Measurements from ENCODE around the gene CA4.
"Not testable (repeated sequence)": the region's sequence is repeated elsewhere in the genome, so short reads cannot be mapped to it uniquely, and the experiment has no call there.

Gene CA4

GRCh38 chr17:60171753-60172079 is 21.9 kb downstream of the CA4 start:
- H3K4me1 ChIP-seq (ENCODE audit: control insufficient read depth, insufficient read depth, low read length, poor library complexity, severe bottlenecking), result peaks cover 8% of the 10 kb centered on the region

GRCh38 chr17:60173304-60173819 is 23.6 kb downstream of the CA4 start:
- no peak for DNase-seq
- Histone ChIP-seq H3K27me3 (replicated peaks; ENCODE audit: control insufficient read depth, insufficient read depth, low read length, poor library complexity, severe bottlenecking) (no peaks in the 10 kb centered on the region), H3K27ac (ENCODE audit: insufficient read depth, low read length, poor library complexity, severe bottlenecking) (no peak overlapping the region), H3K4me3 (ENCODE audit: insufficient read depth, low read depth, low read length, poor library complexity, severe bottlenecking) (no peak overlapping the region), H3K9me3 (ENCODE audit: control insufficient read depth, low read length) (no peaks in the 10 kb centered on the region), H3K4me1 (ENCODE audit: control insufficient read depth, insufficient read depth, low read length, poor library complexity, severe bottlenecking) (peaks cover 8% of the 10 kb centered on the region), H3K36me3 (ENCODE audit: control insufficient read depth, insufficient read depth, low read length) (no peaks in the 10 kb centered on the region)

More at GRCh38 chr17:60171753-60172079, 21.9 kb downstream of the CA4 start:
- no peak for DNase-seq
- no peak overlapping the region for H3K4me3 ChIP-seq (ENCODE audit: insufficient read depth, low read depth, low read length, poor library complexity, severe bottlenecking)
- H3K36me3 ChIP-seq (ENCODE audit: control insufficient read depth, insufficient read depth, low read length), result no peaks in the 10 kb centered on the region
- no peaks in the 10 kb centered on the region for H3K9me3 ChIP-seq (ENCODE audit: control insufficient read depth, low read length)
- no peaks in the 10 kb centered on the region for H3K27me3 ChIP-seq (replicated peaks; ENCODE audit: control insufficient read depth, insufficient read depth, low read length, poor library complexity, severe bottlenecking)
- no peak overlapping the region for H3K27ac ChIP-seq (ENCODE audit: insufficient read depth, low read length, poor library complexity, severe bottlenecking)

GRCh38 chr17:60174035-60174434 is 24.3 kb downstream of the CA4 start:
- H3K4me3 ChIP-seq (ENCODE audit: insufficient read depth, low read depth, low read length, poor library complexity, severe bottlenecking), result no peak overlapping the region
- no peak for DNase-seq
- no peaks in the 10 kb centered on the region for H3K27me3 ChIP-seq (replicated peaks; ENCODE audit: control insufficient read depth, insufficient read depth, low read length, poor library complexity, severe bottlenecking)
- no peaks in the 10 kb centered on the region for H3K9me3 ChIP-seq (ENCODE audit: control insufficient read depth, low read length)
- no peak overlapping the region for H3K27ac ChIP-seq (ENCODE audit: insufficient read depth, low read length, poor library complexity, severe bottlenecking)
- H3K36me3 ChIP-seq (ENCODE audit: control insufficient read depth, insufficient read depth, low read length), result no peaks in the 10 kb centered on the region
- peaks cover 8% of the 10 kb centered on the region for H3K4me1 ChIP-seq (ENCODE audit: control insufficient read depth, insufficient read depth, low read length, poor library complexity, severe bottlenecking)

GRCh38 chr17:60174767-60175166 is 25.0 kb downstream of the CA4 start:
- H3K27ac ChIP-seq (ENCODE audit: insufficient read depth, low read length, poor library complexity, severe bottlenecking); H3K9me3 ChIP-seq (ENCODE audit: control insufficient read depth, low read length); H3K4me1 ChIP-seq (ENCODE audit: control insufficient read depth, insufficient read depth, low read length, poor library complexity, severe bottlenecking); H3K4me3 ChIP-seq (ENCODE audit: insufficient read depth, low read depth, low read length, poor library complexity, severe bottlenecking); H3K36me3 ChIP-seq (ENCODE audit: control insufficient read depth, insufficient read depth, low read length); H3K27me3 ChIP-seq (replicated peaks; ENCODE audit: control insufficient read depth, insufficient read depth, low read length, poor library complexity, severe bottlenecking); DNase-seq: not testable (repeated sequence)

GRCh38 chr17:60176763-60177162 is 27.0 kb downstream of the CA4 start:
- H3K4me3 ChIP-seq (ENCODE audit: insufficient read depth, low read depth, low read length, poor library complexity, severe bottlenecking); H3K9me3 ChIP-seq (ENCODE audit: control insufficient read depth, low read length); DNase-seq; H3K36me3 ChIP-seq (ENCODE audit: control insufficient read depth, insufficient read depth, low read length); H3K27ac ChIP-seq (ENCODE audit: insufficient read depth, low read length, poor library complexity, severe bottlenecking); H3K27me3 ChIP-seq (replicated peaks; ENCODE audit: control insufficient read depth, insufficient read depth, low read length, poor library complexity, severe bottlenecking); H3K4me1 ChIP-seq (ENCODE audit: control insufficient read depth, insufficient read depth, low read length, poor library complexity, severe bottlenecking): not testable (repeated sequence)

- not testable (repeated sequence) for H3K27me3 ChIP-seq (replicated peaks; ENCODE audit: control insufficient read depth, insufficient read depth, low read length, poor library complexity, severe bottlenecking); H3K9me3 ChIP-seq (ENCODE audit: control insufficient read depth, low read length); DNase-seq; H3K4me3 ChIP-seq (ENCODE audit: insufficient read depth, low read depth, low read length, poor library complexity, severe bottlenecking); H3K36me3 ChIP-seq (ENCODE audit: control insufficient read depth, insufficient read depth, low read length); H3K27ac ChIP-seq (ENCODE audit: insufficient read depth, low read length, poor library complexity, severe bottlenecking); H3K4me1 ChIP-seq (ENCODE audit: control insufficient read depth, insufficient read depth, low read length, poor library complexity, severe bottlenecking)
Measured at GRCh38 chr17:60178180-60178579, 28.4 kb downstream of the CA4 start.

GRCh38 chr17:60180380-60180779 is 30.6 kb downstream of the CA4 start:
- not testable (repeated sequence) for H3K4me1 ChIP-seq (ENCODE audit: control insufficient read depth, insufficient read depth, low read length, poor library complexity, severe bottlenecking); H3K9me3 ChIP-seq (ENCODE audit: control insufficient read depth, low read length); DNase-seq; H3K4me3 ChIP-seq (ENCODE audit: insufficient read depth, low read depth, low read length, poor library complexity, severe bottlenecking); H3K27me3 ChIP-seq (replicated peaks; ENCODE audit: control insufficient read depth, insufficient read depth, low read length, poor library complexity, severe bottlenecking); H3K27ac ChIP-seq (ENCODE audit: insufficient read depth, low read length, poor library complexity, severe bottlenecking); H3K36me3 ChIP-seq (ENCODE audit: control insufficient read depth, insufficient read depth, low read length)

GRCh38 chr17:60186372-60186771 is 36.6 kb downstream of the CA4 start:
- H3K27ac ChIP-seq (ENCODE audit: insufficient read depth, low read length, poor library complexity, severe bottlenecking); H3K9me3 ChIP-seq (ENCODE audit: control insufficient read depth, low read length); DNase-seq; H3K4me1 ChIP-seq (ENCODE audit: control insufficient read depth, insufficient read depth, low read length, poor library complexity, severe bottlenecking); H3K27me3 ChIP-seq (replicated peaks; ENCODE audit: control insufficient read depth, insufficient read depth, low read length, poor library complexity, severe bottlenecking); H3K4me3 ChIP-seq (ENCODE audit: insufficient read depth, low read depth, low read length, poor library complexity, severe bottlenecking): not testable (repeated sequence)
- peaks cover 19% of the 10 kb centered on the region for H3K36me3 ChIP-seq (ENCODE audit: control insufficient read depth, insufficient read depth, low read length)

- H3K27me3 ChIP-seq (replicated peaks; ENCODE audit: control insufficient read depth, insufficient read depth, low read length, poor library complexity, severe bottlenecking); H3K27ac ChIP-seq (ENCODE audit: insufficient read depth, low read length, poor library complexity, severe bottlenecking); H3K4me3 ChIP-seq (ENCODE audit: insufficient read depth, low read depth, low read length, poor library complexity, severe bottlenecking); DNase-seq; H3K9me3 ChIP-seq (ENCODE audit: control insufficient read depth, low read length); H3K4me1 ChIP-seq (ENCODE audit: control insufficient read depth, insufficient read depth, low read length, poor library complexity, severe bottlenecking): not testable (repeated sequence)
- peaks cover 19% of the 10 kb centered on the region for H3K36me3 ChIP-seq (ENCODE audit: control insufficient read depth, insufficient read depth, low read length)
Measured at GRCh38 chr17:60186846-60187745, 37.3 kb downstream of the CA4 start.

- Histone ChIP-seq H3K27me3 (replicated peaks; ENCODE audit: control insufficient read depth, insufficient read depth, low read length, poor library complexity, severe bottlenecking) (no peaks in the 10 kb centered on the region), H3K4me3 (ENCODE audit: insufficient read depth, low read depth, low read length, poor library complexity, severe bottlenecking) (no peak overlapping the region), H3K4me1 (ENCODE audit: control insufficient read depth, insufficient read depth, low read length, poor library complexity, severe bottlenecking) (no peaks in the 10 kb centered on the region), H3K27ac (ENCODE audit: insufficient read depth, low read length, poor library complexity, severe bottlenecking) (no peak overlapping the region), H3K9me3 (ENCODE audit: control insufficient read depth, low read length) (no peaks in the 10 kb centered on the region), H3K36me3 (ENCODE audit: control insufficient read depth, insufficient read depth, low read length) (peaks cover 21% of the 10 kb centered on the region)
- DNase-seq, result no peak
Measured at GRCh38 chr17:60188759-60189158, 39.0 kb downstream of the CA4 start.

All from effector memory CD4-positive, alpha-beta T cell (primary cell).